ENCODE measurements around the gene MYEF2.

MYEF2 gene

DNA sequence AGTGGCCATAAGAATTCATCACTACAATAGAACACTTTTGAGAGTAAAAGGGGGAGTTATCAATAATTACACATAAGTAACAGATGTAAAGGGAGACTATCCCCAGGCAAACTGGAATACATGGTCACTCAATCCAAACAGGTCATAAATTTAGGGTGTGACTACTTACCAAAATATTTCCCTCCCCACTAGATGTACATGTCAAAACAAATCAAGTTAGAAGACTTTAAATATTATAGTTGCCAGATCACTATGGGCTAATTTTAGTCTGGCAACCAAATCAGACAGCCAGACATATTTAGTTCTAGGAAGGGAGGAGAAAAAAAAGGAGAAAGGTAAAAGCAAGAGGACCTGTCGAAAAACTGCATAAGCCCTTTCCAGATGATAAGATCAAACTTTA is 34.2 kb downstream of the MYEF2 start:
- no peak for DNase-seq

GRCh38 chr15:48132874-48133273 is 45.2 kb downstream of the MYEF2 start:
- no peak for DNase-seq

DNA sequence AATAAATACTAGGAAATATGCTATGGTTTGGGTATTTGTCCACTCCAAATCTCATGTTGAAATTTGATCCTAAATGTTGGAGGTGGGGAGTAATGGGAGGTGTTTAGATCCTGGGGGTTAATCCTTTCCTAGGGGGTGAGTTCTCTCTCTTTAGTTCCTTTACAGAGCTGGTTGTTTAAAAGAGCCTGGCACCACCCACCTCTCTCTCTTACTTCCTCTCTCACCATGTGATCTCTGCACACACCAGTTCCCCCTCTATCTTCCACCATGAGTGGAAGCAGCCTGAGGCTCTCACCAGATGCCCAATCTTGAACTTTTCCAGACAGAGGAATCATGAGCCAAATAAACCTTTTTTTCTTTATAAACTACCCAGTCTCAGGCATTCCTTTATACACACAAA is 46.8 kb downstream of the MYEF2 start:
- DNase-seq = no peak

DNA sequence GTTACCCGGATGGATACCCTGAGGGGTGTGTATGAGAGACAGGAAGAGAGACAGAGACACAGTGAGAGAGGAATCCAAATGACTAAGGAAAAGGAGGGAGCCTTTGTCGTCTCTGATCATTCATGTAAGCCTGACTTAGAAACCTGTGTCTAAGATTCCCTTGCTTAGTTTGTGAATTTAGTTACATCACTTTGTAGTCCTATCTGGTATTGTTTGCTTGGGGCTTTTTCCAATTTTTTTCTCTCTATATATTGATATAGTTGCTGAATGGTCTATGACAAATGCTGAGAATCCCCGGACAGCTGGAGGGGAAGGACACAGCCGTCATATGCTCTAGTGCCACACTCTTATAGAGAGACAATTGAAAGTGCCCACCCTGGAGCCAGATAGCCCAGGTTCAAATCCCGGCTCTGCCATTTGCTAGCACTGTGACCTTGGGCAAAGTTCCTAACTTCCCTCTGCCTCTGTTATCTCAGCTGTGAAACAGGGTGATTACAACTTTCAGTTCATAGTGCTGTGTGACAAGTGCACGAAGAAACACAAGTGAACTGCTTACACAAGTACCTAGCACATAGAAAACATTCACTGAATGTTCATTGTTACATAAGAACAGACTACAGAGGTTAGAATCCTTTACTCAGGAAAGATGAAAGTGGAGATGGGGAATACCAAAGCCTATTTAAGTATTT is 51.3 kb downstream of the MYEF2 start:
- no peak for DNase-seq

DNA sequence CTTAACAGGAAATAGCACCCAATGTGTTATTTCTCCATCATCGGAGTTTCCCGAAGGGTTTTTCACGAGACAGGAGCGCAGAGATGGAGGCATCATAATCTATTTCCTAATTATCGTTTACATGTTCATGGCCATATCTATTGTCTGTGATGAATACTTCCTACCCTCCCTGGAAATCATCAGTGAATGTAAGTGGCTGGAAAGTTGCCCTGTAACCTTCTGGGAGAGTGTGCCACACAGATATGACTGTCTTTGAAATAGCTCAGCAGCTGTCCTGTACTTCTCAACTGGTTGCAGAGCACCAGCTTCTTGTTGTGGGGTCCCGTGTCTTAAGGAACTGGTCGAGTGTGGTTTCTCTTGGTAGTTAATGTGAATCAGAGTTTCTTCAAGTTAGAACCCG is 56.2 kb downstream of the MYEF2 start:
- DNase-seq = no peak

- no peak for DNase-seq
Observed at GRCh38 chr15:48120745-48121144, 57.4 kb downstream of the MYEF2 start, which contains the start of gene SLC24A5. Gene SLC24A5 (plus strand): TSS chr15:48120990. CDS start chr15:48121045, 55 bp downstream.

DNA sequence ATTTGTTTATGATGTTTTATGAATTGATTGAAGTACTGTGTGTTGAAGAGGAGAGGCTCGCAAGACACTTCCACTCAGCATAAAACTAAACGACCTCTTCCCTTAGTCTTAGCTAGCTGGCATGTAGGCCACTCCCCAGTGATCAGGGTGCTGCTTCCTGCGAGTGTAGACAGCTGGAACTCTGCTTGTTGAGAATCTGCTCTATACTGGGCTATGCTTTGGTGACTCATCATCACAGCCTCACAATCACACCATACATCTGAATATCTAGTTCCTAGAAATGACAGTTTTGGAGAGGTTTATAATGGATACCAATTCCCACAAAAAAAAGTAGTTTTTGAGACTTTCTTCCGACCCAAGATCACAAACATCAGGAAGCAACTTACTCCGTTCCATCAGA is 58.8 kb downstream of the MYEF2 start:
- no peak for DNase-seq

GRCh38 chr15:48112242-48112641 is 65.9 kb downstream of the MYEF2 start:
- DNase-seq = no peak

- DNase-seq = no peak
Observed at GRCh38 chr15:48109856-48110531, 68.1 kb downstream of the MYEF2 start.

DNA sequence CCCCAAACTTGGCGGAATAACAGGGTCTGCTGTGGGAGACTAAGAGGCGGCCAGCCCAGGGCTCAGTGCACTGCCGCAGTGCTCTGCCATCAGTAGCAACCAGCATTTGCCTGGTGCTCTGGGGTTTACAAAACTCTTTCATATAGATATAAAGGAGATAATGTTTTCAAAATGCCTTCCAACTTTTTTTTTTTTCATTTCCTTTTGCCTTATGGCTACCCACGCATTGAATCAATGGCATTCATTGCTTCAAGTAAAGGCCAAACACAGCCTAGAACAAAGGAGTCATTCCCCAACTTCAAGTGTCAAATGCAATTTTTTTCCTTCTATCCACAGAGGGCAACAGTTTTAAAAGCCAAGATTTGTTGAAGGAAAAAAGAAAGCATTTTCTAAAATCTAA is 68.9 kb downstream of the MYEF2 start:
- DNase-seq = no peak

GRCh38 chr15:48105936-48106335 is 72.2 kb downstream of the MYEF2 start:
- DNase-seq = no peak

GRCh38 chr15:48103647-48104046 is 74.4 kb downstream of the MYEF2 start:
- DNase-seq = no peak

DNA sequence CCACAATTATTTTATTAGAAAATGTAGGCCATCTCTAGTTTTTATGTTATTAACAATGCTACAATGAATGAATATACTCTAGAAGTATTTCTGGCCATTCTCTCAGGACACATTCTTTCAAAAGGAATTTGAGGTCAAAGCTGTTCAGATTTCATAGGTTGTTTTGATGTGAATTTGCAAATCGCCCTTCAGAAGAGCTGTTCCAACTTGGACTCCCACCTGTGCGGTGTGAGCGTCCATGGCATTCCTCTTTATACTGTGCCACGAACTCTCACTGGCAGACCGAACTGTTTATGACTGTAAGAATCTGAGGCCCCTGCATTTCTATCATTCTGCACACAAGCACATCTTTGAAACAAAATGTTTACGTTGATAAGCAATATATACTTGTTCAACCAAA is 75.9 kb downstream of the MYEF2 start:
- no peak for DNase-seq

GRCh38 chr15:48101376-48101961 is 76.6 kb downstream of the MYEF2 start:
- no peak for DNase-seq

GRCh38 chr15:48097264-48097663 is 80.8 kb downstream of the MYEF2 start:
- no peak for DNase-seq

GRCh38 chr15:48096813-48097212 is 81.3 kb downstream of the MYEF2 start:
- peak in 1 of 2 donors; percentile 16 for DNase-seq

- no peak for DNase-seq
Observed at GRCh38 chr15:48096355-48096786, 81.7 kb downstream of the MYEF2 start.

DNA sequence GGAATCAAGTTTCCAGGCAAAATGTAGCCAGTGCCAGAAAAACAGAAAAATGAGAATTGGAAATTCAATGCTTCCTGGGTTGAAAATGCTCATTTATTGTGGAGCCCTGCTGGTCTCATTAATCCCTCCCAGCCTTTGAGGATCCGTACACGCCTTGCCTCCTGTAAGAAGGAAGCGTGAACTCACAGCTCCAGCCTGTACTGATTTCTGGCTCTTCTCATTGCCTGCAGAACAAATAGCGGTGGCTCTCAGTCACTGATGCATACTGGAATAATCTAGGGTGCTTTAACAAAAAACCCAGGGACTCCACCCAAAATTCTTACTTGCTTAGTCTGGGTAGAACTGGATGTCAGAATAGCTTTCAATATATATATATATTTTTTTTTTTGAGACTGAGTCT is 86.6 kb downstream of the MYEF2 start:
- no peak for DNase-seq

DNA sequence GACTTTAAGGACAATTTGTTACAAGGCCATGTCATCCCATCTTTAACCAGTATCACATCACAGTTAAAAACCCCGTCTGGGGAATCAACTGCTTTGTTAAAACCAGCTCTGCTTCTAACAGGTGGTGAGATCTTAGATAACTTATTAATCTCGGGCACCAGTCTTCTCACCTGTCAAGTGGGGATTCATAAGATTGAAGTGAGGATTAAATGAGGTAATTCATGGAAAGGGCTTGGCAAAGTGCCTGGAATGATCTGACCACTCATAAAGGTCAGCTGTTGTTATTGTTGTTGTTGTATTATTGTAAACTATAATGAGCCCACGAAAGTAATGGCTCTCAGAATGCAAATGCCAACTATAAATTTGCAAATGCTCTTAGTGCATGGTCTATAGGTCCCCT is 87.4 kb downstream of the MYEF2 start:
- DNase-seq = no peak

DNA sequence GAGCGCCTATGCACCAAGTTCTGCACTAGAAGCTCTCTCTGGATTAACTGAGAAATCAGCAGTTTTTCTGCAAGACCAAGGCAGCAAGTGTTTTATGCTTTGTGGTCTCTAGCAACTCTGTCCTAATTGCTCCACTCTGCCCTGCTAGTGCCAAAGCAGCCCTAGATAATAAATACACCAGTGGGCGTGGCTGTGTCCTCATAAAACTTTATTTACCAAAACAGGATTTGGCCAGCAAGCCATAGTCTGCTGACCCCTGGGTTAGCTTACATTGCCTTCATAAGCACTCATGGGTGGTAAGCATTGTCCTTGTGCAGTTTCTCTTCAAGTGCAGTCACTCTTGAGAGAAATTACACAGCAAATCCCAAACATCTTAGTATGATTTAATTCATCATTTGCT is 88.0 kb downstream of the MYEF2 start:
- no peak for DNase-seq

GRCh38 chr15:48089702-48090101 is 88.4 kb downstream of the MYEF2 start:
- DNase-seq = no peak

GRCh38 chr15:48087844-48088243 is 90.3 kb downstream of the MYEF2 start:
- no peak for DNase-seq

GRCh38 chr15:48086576-48086975 is 91.5 kb downstream of the MYEF2 start:
- no peak for DNase-seq

- DNase-seq = no peak
Observed at GRCh38 chr15:48086133-48086532, 92.0 kb downstream of the MYEF2 start.
